ENCODE measurements around the gene PRKCD. TPM values are rescaled to one million over a fixed set of nuclear protein-coding genes. Genes with fewer than 3 reads are reported as not detected.

The PRKCD gene
- total and polyA plus RNA-seq, 2 experiments from 2014 or later: 1.8 to 9.6 TPM

DNA sequence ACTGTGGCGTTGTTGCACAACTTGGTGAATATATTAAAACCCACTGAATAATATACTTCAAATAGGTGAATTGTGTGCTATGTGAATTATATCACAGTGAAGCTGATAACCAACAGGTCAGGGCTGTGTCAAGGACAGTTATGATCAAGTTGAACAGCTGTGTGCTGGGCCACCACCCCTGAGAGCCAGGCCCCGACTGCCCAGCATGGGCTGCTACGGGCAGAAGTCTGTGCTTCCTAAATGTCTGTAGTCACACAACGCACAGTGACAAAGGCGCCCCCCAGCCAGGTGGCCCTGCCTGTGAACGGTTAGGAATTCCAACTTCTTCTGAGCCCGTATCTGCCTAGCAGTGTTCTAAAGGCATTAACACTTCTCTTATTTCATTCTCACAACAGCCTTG lies 62.0 kb downstream of the PRKCD start:
- Histone ChIP-seq H3K4me1 (ENCODE audit: insufficient read depth) (no peaks in the 10 kb centered on the region), H3K9me3 (ENCODE audit: low read depth) (no peaks in the 10 kb centered on the region), H3K4me2 (ENCODE audit: unreplicated experiment) (no peak overlapping the region), H2AFZ (no peak overlapping the region), H3F3A (ENCODE audit: insufficient read depth) (peaks cover 29% of the 10 kb centered on the region), H3K9me2 (ENCODE audit: insufficient read depth) (no peaks in the 10 kb centered on the region), H3K79me2 (ENCODE audit: insufficient read depth) (no peaks in the 10 kb centered on the region), H3K4me3 (no peak overlapping the region), H3K27me3 (replicated peaks; ENCODE audit: insufficient read depth) (no peaks in the 10 kb centered on the region), H4K20me1 (ENCODE audit: insufficient read depth) (no peaks in the 10 kb centered on the region), H3K27ac (no peak overlapping the region), H3K36me3 (ENCODE audit: low read depth) (peaks cover 34% of the 10 kb centered on the region), H3K9ac (no peak overlapping the region)
- TF ChIP-seq EZH2 (IDR thresholded peaks at IDR 0.05; ENCODE audit: insufficient read depth, poor library complexity, severe bottlenecking) (no peak), EZH2phosphoT487 (IDR thresholded peaks at IDR 0.05; ENCODE audit: insufficient read depth, low read depth) (no peak)
- no peak for DNase-seq
- WGBS, 2 experiments (ENCODE audit: low coverage in 1 of 2, low lambda C conversion rate in 2 of 2, missing lambda C conversion rate in 2 of 2): 50 to 57% methylated on average over 7 of the region's 7 CpGs
- in situ Hi-C loops (cut with MboI): no loop called here

DNA sequence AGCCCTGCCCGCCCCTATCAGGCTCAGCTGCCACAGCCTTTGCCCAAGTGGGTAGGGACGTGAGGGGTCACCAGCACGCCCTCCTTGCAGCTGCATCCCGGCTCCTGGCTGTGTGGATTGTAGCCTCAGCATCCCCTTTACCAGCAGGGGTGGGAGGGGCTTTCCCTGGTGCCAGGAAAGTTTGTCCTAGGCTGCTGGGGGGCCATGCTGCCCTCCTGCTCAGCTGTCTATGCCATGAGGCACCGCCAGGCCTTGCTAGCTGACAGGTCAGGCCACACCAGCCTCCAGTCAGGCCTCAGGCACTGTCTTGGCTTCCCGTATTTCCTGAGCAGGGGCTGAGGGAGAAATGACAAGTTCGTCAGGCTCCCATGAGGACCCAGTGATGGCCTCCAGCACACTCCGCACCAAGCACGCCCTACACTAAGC lies 62.5 kb downstream of the PRKCD start:
- Histone ChIP-seq H3K4me3 (no peak overlapping the region), H3K9ac (no peak overlapping the region), H3K9me2 (ENCODE audit: insufficient read depth) (no peaks in the 10 kb centered on the region), H3K36me3 (ENCODE audit: low read depth) (peaks cover 39% of the 10 kb centered on the region), H4K20me1 (ENCODE audit: insufficient read depth) (no peaks in the 10 kb centered on the region), H2AFZ (no peak overlapping the region), H3K9me3 (ENCODE audit: low read depth) (no peaks in the 10 kb centered on the region), H3F3A (ENCODE audit: insufficient read depth) (peaks cover 33% of the 10 kb centered on the region), H3K4me1 (ENCODE audit: insufficient read depth) (no peaks in the 10 kb centered on the region), H3K27me3 (replicated peaks; ENCODE audit: insufficient read depth) (no peaks in the 10 kb centered on the region), H3K79me2 (ENCODE audit: insufficient read depth) (no peaks in the 10 kb centered on the region), H3K4me2 (ENCODE audit: unreplicated experiment) (no peak overlapping the region), H3K27ac (no peak overlapping the region)
- WGBS, 2 experiments (ENCODE audit: low coverage in 1 of 2, low lambda C conversion rate in 2 of 2, missing lambda C conversion rate in 2 of 2): 95 to 97% methylated on average over 9 of the region's 9 CpGs
- in situ Hi-C loops (cut with MboI): no loop called here
- TF ChIP-seq EZH2phosphoT487 (IDR thresholded peaks at IDR 0.05; ENCODE audit: insufficient read depth, low read depth): no peak
- no peak for TF ChIP-seq EZH2 (IDR thresholded peaks at IDR 0.05; ENCODE audit: insufficient read depth, poor library complexity, severe bottlenecking)
- no peak for DNase-seq

DNA sequence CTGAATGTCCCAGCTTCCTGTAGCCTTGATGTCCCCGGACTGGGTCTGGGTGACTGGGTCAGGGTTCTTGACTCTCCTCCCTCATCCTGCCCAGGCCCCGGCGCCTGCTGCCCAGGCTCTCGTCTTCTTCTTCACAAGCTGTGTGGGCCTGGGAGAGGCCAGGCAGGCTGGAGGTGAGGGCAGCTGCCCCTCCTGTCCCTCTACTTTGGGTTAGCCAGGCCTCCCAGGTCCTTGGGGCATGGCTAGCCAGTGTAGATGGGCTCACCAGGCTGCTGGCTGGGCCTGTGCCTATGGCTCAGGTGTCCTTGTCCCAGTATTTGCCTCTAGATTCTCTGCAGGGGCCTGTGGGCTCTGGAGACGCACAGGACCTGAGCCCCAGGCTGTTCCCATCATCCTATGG lies 63.0 kb downstream of the PRKCD start:
- 85 to 96% methylated on average over 5 of the region's 5 CpGs for WGBS, 2 experiments (ENCODE audit: low coverage in 1 of 2, low lambda C conversion rate in 2 of 2, missing lambda C conversion rate in 2 of 2)
- Histone ChIP-seq H3K79me2 (ENCODE audit: insufficient read depth) (no peaks in the 10 kb centered on the region), H3F3A (ENCODE audit: insufficient read depth) (peaks cover 33% of the 10 kb centered on the region), H3K4me2 (ENCODE audit: unreplicated experiment) (no peak overlapping the region), H4K20me1 (ENCODE audit: insufficient read depth) (no peaks in the 10 kb centered on the region), H3K4me3 (no peak overlapping the region), H3K27ac (no peak overlapping the region), H2AFZ (no peak overlapping the region), H3K9me2 (ENCODE audit: insufficient read depth) (no peaks in the 10 kb centered on the region), H3K27me3 (replicated peaks; ENCODE audit: insufficient read depth) (no peaks in the 10 kb centered on the region), H3K4me1 (ENCODE audit: insufficient read depth) (no peaks in the 10 kb centered on the region), H3K36me3 (ENCODE audit: low read depth) (peaks cover 44% of the 10 kb centered on the region), H3K9me3 (ENCODE audit: low read depth) (no peaks in the 10 kb centered on the region), H3K9ac (no peak overlapping the region)
- TF ChIP-seq EZH2phosphoT487 (IDR thresholded peaks at IDR 0.05; ENCODE audit: insufficient read depth, low read depth) (no peak), EZH2 (IDR thresholded peaks at IDR 0.05; ENCODE audit: insufficient read depth, poor library complexity, severe bottlenecking) (no peak)
- no peak for DNase-seq
- in situ Hi-C loops (cut with MboI): no loop called here

DNA sequence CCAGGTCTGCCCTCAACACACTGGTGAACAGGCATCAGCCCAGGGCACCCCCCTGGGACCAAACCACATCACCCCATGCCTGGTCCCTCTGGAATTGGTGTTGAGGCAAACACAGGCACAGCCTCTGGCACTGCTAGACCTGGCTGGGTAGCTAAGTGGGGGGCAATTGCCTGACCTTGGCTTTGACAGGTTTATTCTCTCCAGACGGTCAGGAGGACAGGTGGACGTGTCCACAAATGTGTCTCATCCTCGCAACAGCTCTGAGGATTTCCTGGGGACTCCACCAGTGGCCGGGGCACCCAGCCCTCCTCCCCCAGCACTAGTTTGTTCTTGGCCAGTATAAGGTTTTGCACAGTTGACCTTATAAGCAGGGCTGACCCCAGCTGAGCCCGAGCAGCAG lies 63.5 kb downstream of the PRKCD start:
- no peaks in the 10 kb centered on the region for H3K9me2 ChIP-seq (ENCODE audit: insufficient read depth)
- TF ChIP-seq EZH2 (IDR thresholded peaks at IDR 0.05; ENCODE audit: insufficient read depth, poor library complexity, severe bottlenecking): no peak
- no peak for TF ChIP-seq EZH2phosphoT487 (IDR thresholded peaks at IDR 0.05; ENCODE audit: insufficient read depth, low read depth)
- DNase-seq: no peak
- in situ Hi-C loops (cut with MboI): no loop called here
- H3F3A ChIP-seq (ENCODE audit: insufficient read depth): peaks cover 33% of the 10 kb centered on the region
- peaks cover 47% of the 10 kb centered on the region for H3K36me3 ChIP-seq (ENCODE audit: low read depth)
- H2AFZ ChIP-seq: no peak overlapping the region
- no peaks in the 10 kb centered on the region for H3K9me3 ChIP-seq (ENCODE audit: low read depth)
- WGBS, 2 experiments (ENCODE audit: low coverage in 1 of 2, low lambda C conversion rate in 2 of 2, missing lambda C conversion rate in 2 of 2): 77 to 86% methylated on average over 5 of the region's 5 CpGs
- no peaks in the 10 kb centered on the region for H4K20me1 ChIP-seq (ENCODE audit: insufficient read depth)
- no peak overlapping the region for H3K27ac ChIP-seq
- no peak overlapping the region for H3K4me2 ChIP-seq (ENCODE audit: unreplicated experiment)
- no peaks in the 10 kb centered on the region for H3K4me1 ChIP-seq (ENCODE audit: insufficient read depth)
- no peak overlapping the region for H3K4me3 ChIP-seq
- H3K27me3 ChIP-seq (replicated peaks; ENCODE audit: insufficient read depth): no peaks in the 10 kb centered on the region
- H3K9ac ChIP-seq: no peak overlapping the region
- no peaks in the 10 kb centered on the region for H3K79me2 ChIP-seq (ENCODE audit: insufficient read depth)

DNA sequence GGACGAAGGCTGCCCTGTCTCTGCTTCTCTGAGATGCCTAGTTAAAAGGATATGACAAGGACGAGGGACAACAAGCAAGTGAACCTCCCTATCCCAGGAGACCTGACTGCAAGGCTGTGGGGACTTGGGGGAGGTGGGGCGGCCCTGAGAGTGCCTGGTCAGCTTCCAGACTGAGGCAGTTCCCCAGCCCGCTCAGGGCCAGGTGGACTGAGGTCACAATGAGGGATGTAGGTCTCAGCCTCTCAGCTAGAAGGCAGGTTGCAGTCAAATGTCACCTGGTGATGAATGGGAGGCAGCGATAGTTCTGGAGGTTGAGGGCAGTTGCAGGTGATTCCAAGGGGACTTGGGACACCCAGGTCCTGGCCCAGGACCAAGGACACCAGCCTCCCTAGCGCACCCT lies 64.2 kb downstream of the PRKCD start:
- no peaks in the 10 kb centered on the region for H4K20me1 ChIP-seq (ENCODE audit: insufficient read depth)
- H2AFZ ChIP-seq: no peak overlapping the region
- peaks cover 30% of the 10 kb centered on the region for H3F3A ChIP-seq (ENCODE audit: insufficient read depth)
- no peak overlapping the region for H3K27ac ChIP-seq
- DNase-seq: no peak
- TF ChIP-seq EZH2phosphoT487 (IDR thresholded peaks at IDR 0.05; ENCODE audit: insufficient read depth, low read depth) (no peak), EZH2 (IDR thresholded peaks at IDR 0.05; ENCODE audit: insufficient read depth, poor library complexity, severe bottlenecking) (no peak)
- H3K27me3 ChIP-seq (replicated peaks; ENCODE audit: insufficient read depth): no peaks in the 10 kb centered on the region
- in situ Hi-C loops (cut with MboI): no loop called here
- H3K9me2 ChIP-seq (ENCODE audit: insufficient read depth): no peaks in the 10 kb centered on the region
- H3K9ac ChIP-seq: no peak overlapping the region
- H3K9me3 ChIP-seq (ENCODE audit: low read depth): no peaks in the 10 kb centered on the region
- H3K4me1 ChIP-seq (ENCODE audit: insufficient read depth): no peaks in the 10 kb centered on the region
- H3K4me3 ChIP-seq: no peak overlapping the region
- peaks cover 51% of the 10 kb centered on the region for H3K36me3 ChIP-seq (ENCODE audit: low read depth)
- H3K79me2 ChIP-seq (ENCODE audit: insufficient read depth): no peaks in the 10 kb centered on the region
- 81 to 90% methylated on average over 6 of the region's 6 CpGs for WGBS, 2 experiments (ENCODE audit: low coverage in 1 of 2, low lambda C conversion rate in 2 of 2, missing lambda C conversion rate in 2 of 2)
- no peak overlapping the region for H3K4me2 ChIP-seq (ENCODE audit: unreplicated experiment)

All from GM23248 (cell line).